ENCODE measurements around the gene IQUB. TPM values are rescaled to one million over a fixed set of nuclear protein-coding genes. Genes with fewer than 3 reads are reported as not detected.
"Not testable (repeated sequence)": the region's sequence is repeated elsewhere in the genome, so short reads cannot be mapped to it uniquely, and the experiment has no call there.

The IQUB gene
- total RNA-seq, 4 donors from 2014 or later = 5.4 to 11.7 (median 11.5) TPM

DNA sequence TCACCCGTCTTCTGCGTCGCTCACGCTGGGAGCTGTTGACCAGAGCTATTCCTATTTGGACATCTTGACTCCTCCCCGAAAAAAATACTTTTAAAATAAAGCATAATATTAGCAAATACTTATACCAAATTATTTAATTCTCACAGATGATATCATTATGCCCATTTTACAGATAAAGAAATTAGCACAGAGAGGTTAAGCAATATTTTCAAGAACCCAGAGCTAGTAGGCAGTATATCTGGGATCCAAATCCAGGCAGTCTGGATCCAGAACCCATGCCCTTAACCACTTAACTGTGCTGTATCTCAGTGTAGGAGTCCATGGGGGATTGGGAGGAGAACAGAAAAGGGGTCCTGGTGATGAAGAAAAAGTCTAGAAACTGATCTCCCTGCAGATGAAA, 6.1 kb downstream of the IQUB start:
- intact Hi-C loops (cut with DNase I) = no loop called here
- WGBS, 2 donors = 97 to 98% methylated on average over 5 of the region's 5 CpGs

DNA sequence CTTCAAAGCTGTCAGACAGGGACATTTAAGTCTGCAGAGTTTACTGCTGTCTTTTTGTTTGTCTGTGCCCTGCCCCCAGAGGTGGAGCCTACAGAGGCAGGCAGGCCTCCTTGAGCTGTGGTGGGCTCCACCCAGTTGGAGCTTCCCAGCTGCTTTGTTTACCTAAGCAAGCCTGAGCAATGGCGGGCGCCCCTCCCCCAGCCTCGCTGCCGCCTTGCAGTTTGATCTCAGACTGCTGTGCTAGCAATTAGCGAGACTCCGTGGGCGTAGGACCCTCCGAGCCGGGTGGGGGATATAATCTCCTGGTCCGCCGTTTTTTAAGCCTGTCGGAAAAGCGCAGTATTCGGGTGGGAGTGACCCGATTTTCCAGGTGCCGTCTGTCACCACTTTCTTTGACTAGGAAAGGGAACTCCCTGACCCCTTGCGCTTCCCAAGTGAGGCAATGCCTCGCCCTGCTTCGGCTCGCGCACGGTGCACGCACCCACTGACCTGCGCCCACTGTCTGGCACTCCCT, 6.6 kb downstream of the IQUB start:
- H3K36me3 ChIP-seq; H3K27ac ChIP-seq; intact Hi-C loops (cut with DNase I); DNase-seq; H3K4me3 ChIP-seq (replicated peaks in 1 of 3); H3K4me1 ChIP-seq; H3K27me3 ChIP-seq; H3K9me3 ChIP-seq: not testable (repeated sequence)
- 93 to 100% methylated on average over 21 to 24 of the region's 24 CpGs for WGBS, 2 donors

More for the DNA sequence above, 6.1 kb downstream of the IQUB start:
- Histone ChIP-seq H3K27ac (no peak overlapping the region), H3K27me3 (no peaks in the 10 kb centered on the region), H3K4me3 (replicated peaks in 1 of 3) (no peak overlapping the region), H3K36me3 (no peaks in the 10 kb centered on the region), H3K4me1 (no peaks in the 10 kb centered on the region), H3K9me3 (no peaks in the 10 kb centered on the region)
- TF ChIP-seq, protein P1, sequence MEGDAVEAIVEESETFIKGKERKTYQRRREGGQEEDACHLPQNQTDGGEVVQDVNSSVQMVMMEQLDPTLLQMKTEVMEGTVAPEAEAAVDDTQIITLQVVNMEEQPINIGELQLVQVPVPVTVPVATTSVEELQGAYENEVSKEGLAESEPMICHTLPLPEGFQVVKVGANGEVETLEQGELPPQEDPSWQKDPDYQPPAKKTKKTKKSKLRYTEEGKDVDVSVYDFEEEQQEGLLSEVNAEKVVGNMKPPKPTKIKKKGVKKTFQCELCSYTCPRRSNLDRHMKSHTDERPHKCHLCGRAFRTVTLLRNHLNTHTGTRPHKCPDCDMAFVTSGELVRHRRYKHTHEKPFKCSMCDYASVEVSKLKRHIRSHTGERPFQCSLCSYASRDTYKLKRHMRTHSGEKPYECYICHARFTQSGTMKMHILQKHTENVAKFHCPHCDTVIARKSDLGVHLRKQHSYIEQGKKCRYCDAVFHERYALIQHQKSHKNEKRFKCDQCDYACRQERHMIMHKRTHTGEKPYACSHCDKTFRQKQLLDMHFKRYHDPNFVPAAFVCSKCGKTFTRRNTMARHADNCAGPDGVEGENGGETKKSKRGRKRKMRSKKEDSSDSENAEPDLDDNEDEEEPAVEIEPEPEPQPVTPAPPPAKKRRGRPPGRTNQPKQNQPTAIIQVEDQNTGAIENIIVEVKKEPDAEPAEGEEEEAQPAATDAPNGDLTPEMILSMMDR (IDR thresholded peaks at IDR 0.05) = no peak
- no peak for TF ChIP-seq POLR2A (IDR thresholded peaks at IDR 0.05)
- DNase-seq = no peak

DNA sequence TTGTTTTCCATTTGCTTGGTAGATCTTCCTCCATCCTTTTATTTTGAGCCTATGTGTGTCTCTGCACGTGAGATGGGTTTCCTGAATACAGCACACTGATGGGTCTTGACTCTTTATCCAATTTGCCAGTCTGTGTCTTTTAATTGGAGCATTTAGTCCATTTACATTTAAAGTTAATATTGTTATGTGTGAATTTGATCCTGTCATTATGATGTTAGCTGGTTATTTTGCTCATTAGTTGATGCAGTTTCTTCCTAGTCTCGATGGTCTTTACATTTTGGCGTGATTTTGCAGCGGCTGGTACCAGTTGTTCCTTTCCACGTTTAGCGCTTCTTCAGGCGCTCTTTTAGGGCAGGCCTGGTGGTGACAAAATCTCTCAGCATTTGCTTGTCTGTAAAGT, 7.9 kb downstream of the IQUB start:
- H3K4me1 ChIP-seq; intact Hi-C loops (cut with DNase I): not testable (repeated sequence)
- WGBS, 2 donors = 94 to 98% methylated on average over 6 to 7 of the region's 7 CpGs

DNA sequence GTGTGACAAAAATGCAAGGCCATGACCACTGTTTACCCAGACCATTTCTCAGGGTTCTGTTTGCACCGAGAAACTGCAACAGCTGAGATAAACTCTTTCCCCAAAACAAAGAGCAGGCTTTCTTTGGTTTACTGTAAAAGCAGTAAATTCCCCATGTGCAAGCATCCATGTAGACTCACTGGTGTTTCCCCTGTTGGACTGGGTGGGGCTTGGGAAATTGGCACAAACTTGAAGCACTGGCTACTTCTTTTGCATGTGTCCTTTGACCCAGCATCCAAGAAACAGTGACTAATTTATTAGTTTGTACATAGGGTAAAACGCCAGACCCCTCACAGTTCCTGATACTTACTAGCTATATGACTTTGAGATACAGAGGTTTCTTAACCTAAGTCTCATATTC, 12.3 kb downstream of the IQUB start:
- DNase-seq = peak; percentile 75 to 87
- no peaks in the 10 kb centered on the region for H3K9me3 ChIP-seq
- no peak overlapping the region for H3K4me3 ChIP-seq (replicated peaks in 1 of 3)
- WGBS, 2 donors = 34 to 37% methylated on average over 2 of the region's 2 CpGs
- peak overlapping the region; percentile 59 to 88 (median 65) for H3K27ac ChIP-seq
- intact Hi-C loops (cut with DNase I) = no loop called here
- H3K36me3 ChIP-seq = no peaks in the 10 kb centered on the region
- TF ChIP-seq, protein P1 (IDR thresholded peaks at IDR 0.05) = no peak
- no peak for TF ChIP-seq POLR2A (IDR thresholded peaks at IDR 0.05)
- no peaks in the 10 kb centered on the region for H3K27me3 ChIP-seq
- peaks cover 13 to 14% of the 10 kb centered on the region in 2 donors for H3K4me1 ChIP-seq

More for the DNA sequence above, 7.9 kb downstream of the IQUB start:
- H3K27ac ChIP-seq; H3K27me3 ChIP-seq; H3K9me3 ChIP-seq; H3K36me3 ChIP-seq; DNase-seq; H3K4me3 ChIP-seq (replicated peaks in 1 of 3): not testable (repeated sequence)

DNA sequence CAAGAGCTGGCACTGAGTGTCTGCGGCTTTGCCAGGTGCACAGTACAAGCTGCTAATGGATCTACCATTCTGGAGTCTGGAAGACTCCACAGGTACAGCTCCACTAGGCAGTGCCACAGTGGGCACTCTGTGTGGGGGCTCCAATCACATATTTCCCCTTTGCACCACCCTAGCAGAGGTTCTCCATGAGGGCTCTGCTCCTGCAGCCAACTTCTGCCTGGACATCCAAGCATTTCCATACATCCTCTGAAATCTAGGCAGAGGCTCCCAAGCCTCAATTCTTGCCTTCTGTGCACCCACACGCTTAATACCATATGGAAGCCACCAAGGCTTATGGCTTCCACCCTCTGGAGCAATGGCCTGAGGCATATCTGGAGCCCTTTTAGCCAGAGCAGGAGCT, 29.2 kb downstream of the IQUB start:
- Histone ChIP-seq H3K27ac (no peak overlapping the region), H3K36me3 (no peaks in the 10 kb centered on the region), H3K4me3 (replicated peaks in 1 of 3) (no peak overlapping the region), H3K27me3 (no peaks in the 10 kb centered on the region), H3K9me3 (no peaks in the 10 kb centered on the region), H3K4me1 (no peaks in the 10 kb centered on the region)
- no peak for TF ChIP-seq POLR2A (IDR thresholded peaks at IDR 0.05)
- TF ChIP-seq, protein P1 (IDR thresholded peaks at IDR 0.05) = no peak
- 94 to 97% methylated on average over 2 of the region's 2 CpGs for WGBS, 2 donors
- intact Hi-C loops (cut with DNase I) = no loop called here
- no peak for DNase-seq

DNA sequence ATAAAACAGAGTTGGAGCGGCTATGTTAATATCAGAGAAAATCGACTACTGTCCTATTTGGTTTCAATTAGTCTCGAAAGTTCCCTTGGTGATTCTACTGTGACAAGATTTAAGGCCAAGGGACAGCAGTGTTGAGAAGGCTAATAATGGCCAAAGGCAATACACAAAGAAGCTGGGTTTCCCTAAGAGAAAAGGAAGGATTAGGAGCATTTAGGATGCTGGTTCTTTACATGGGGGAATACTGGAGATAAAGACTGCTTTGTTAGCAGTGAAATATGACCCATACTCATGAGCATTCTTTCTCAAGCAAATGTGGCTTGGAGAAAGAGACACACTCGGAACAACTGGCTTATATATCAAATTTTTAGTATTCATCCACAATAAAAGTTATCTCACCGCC, 32.2 kb downstream of the IQUB start:
- 82 to 88% methylated on average over 5 of the region's 5 CpGs for WGBS, 2 donors
- TF ChIP-seq, protein P1 (IDR thresholded peaks at IDR 0.05) = no peak
- TF ChIP-seq POLR2A (IDR thresholded peaks at IDR 0.05) = no peak
- H3K27me3 ChIP-seq = no peaks in the 10 kb centered on the region
- no peaks in the 10 kb centered on the region for H3K4me1 ChIP-seq
- DNase-seq = no peak
- H3K27ac ChIP-seq = no peak overlapping the region
- no peaks in the 10 kb centered on the region for H3K9me3 ChIP-seq
- intact Hi-C loops (cut with DNase I) = no loop called here
- H3K36me3 ChIP-seq = no peaks in the 10 kb centered on the region
- H3K4me3 ChIP-seq (replicated peaks in 1 of 3) = no peak overlapping the region

All from thyroid gland (tissue), 4 donors.